A549 (cell line): ENCODE results near the gene BRINP1. TPM values are rescaled to one million over a fixed set of nuclear protein-coding genes. Genes with fewer than 3 reads are reported as not detected.

Experiments
- ATAC-seq, 2 experiments: fragments of 200-7000 bp in 1 of 2; fragments of >200 bp in 1 of 2; cut with Nextera tagmentation in 1 of 2; cut with Tn5 transposase in 1 of 2; 3 replicates each; pipeline versions ENCODE4 v1.8.0 to v1.9.1; 2018 to 2020; ENCODE audit warnings: mild to moderate bottlenecking in 1 of 2, moderate library complexity in 1 of 2
- CTCF ChIA-PET: fragments of 300-600 bp; sonication (Branson Sonifier 250); formaldehyde crosslinking; extraction: SDS; loops from one replicate; lab custom pipeline; 2021; ENCODE audit warnings: antibody characterized with exemption, inconsistent platforms; lab: Yijun Ruan, JAX
- POLR2A ChIA-PET: fragments of 350-600 bp; formaldehyde crosslinking; extraction: SDS; loops from one replicate; lab custom pipeline; 2021; ENCODE audit warnings: antibody characterized with exemption, inconsistent platforms; lab: Yijun Ruan, JAX
- DNase-seq, 2 experiments: peaks; one replicate each; pipeline versions ENCODE4 v3.0.0 to v3.0.0-alpha.2; 2011 to 2016; ENCODE audit warnings: low read depth in 1 of 2, low spot score in 1 of 2
- FAIRE-seq: peaks from 2 replicates; lab custom pipeline; 2011; peaks lifted over from hg19 to GRCh38; lab: Jason Lieb, UNC
- H3K27ac ChIP-seq, 2 experiments: fragments of >200 bp; sonication (Bioruptor Twin); formaldehyde crosslinking; 3 replicates each; pipeline ENCODE4 v1.5.1; 2016 to 2017
- H3K4me1 ChIP-seq: fragments of >200 bp; sonication (Bioruptor Twin); formaldehyde crosslinking; 3 replicates; pipeline ENCODE4 v1.6.1; 2016
- H3K4me2 ChIP-seq: fragments of >200 bp; sonication (Bioruptor Twin); formaldehyde crosslinking; 3 replicates; pipeline ENCODE4 v1.6.1; 2016
- H3K4me3 ChIP-seq: fragments of >200 bp; sonication (Bioruptor Twin); formaldehyde crosslinking; 3 replicates; pipeline ENCODE4 v1.5.1; 2016
- H3K9me3 ChIP-seq: fragments of >200 bp; sonication (Bioruptor Twin); formaldehyde crosslinking; 3 replicates; pipeline ENCODE4 v1.6.1; 2016
- CBX2 ChIP-seq: fragments of 200-600 bp; sonication (generic); IDR thresholded peaks from 2 replicates; pipeline ENCODE4 v1.6.1; 2016; ENCODE audit warnings: low read depth, mild to moderate bottlenecking, borderline replicate concordance
- CBX8 ChIP-seq: fragments of 200-600 bp; sonication (generic); IDR thresholded peaks from 2 replicates; pipeline ENCODE4 v1.6.1; 2016
- CEBPB ChIP-seq, 2 experiments: fragments of >200 bp in 1 of 2; sonication (Bioruptor Twin) in 1 of 2; formaldehyde crosslinking in 1 of 2; IDR thresholded peaks; 2 replicates each; pipeline ENCODE4 v1.6.1; 2012 to 2016
- CHD4 ChIP-seq: fragments of 200-600 bp; sonication (generic); IDR thresholded peaks from 2 replicates; pipeline ENCODE4 v1.6.1; 2016; ENCODE audit warnings: antibody characterized with exemption, mild to moderate bottlenecking, borderline replicate concordance
- EHF ChIP-seq: fragments of 250-450 bp; sonication (Bioruptor Pico); IDR thresholded peaks from 2 replicates; pipeline ENCODE4 v1.5.0; 2020; ENCODE audit warnings: mild to moderate bottlenecking
- EP300 ChIP-seq, 2 experiments: fragments of >200 bp; sonication (Bioruptor Twin); formaldehyde crosslinking; IDR thresholded peaks; 2 replicates in 1 of 2; 3 replicates in 1 of 2; pipeline ENCODE4 v1.6.1; 2016 to 2017
- ESRRA ChIP-seq: fragments of 150-350 bp; IDR thresholded peaks from 2 replicates; pipeline ENCODE4 v1.6.1; 2014; ENCODE audit warnings: mild to moderate bottlenecking, low read length, borderline replicate concordance
- FOSL2 ChIP-seq, 2 experiments: fragments of 450-650 bp in 1 of 2; fragments of >200 bp in 1 of 2; sonication (Bioruptor Twin) in 1 of 2; formaldehyde crosslinking; IDR thresholded peaks; 2 replicates each; pipeline versions ENCODE4 v1.5.0 to v1.6.1; 2016 to 2020; ENCODE audit warnings: mild to moderate bottlenecking in 1 of 2, moderate library complexity in 1 of 2
- FOXS1 ChIP-seq: fragments of 250-450 bp; sonication (Bioruptor Pico); IDR thresholded peaks from 2 replicates; pipeline ENCODE4 v1.5.0; 2020; ENCODE audit warnings: mild to moderate bottlenecking, moderate library complexity
- GATA3 ChIP-seq: IDR thresholded peaks from 2 replicates; pipeline ENCODE4 v1.6.1; 2012; ENCODE audit warnings: borderline replicate concordance
- KDM5A ChIP-seq: fragments of 200-600 bp; sonication (generic); IDR thresholded peaks from 2 replicates; pipeline ENCODE4 v1.6.1; 2016; ENCODE audit warnings: antibody characterized with exemption, mild to moderate bottlenecking
- MAZ ChIP-seq: fragments of 150-350 bp; IDR thresholded peaks from 2 replicates; pipeline ENCODE4 v1.6.1; 2014; ENCODE audit warnings: antibody characterized with exemption, low read depth, low read length, borderline replicate concordance
- MYC ChIP-seq: IDR thresholded peaks from 2 replicates; pipeline ENCODE4 v1.6.1; 2012; ENCODE audit warnings: mild to moderate bottlenecking, inconsistent platforms, low read length, improper control_type of control experiment, borderline replicate concordance
- NPAS2 ChIP-seq: fragments of 250-450 bp; sonication (Bioruptor Pico); IDR thresholded peaks from 2 replicates; pipeline ENCODE4 v1.8.0; 2022; ENCODE audit warnings: mild to moderate bottlenecking, moderate library complexity, borderline replicate concordance
- POLR2A ChIP-seq: IDR thresholded peaks from 2 replicates; pipeline ENCODE4 v1.6.1; 2012; ENCODE audit warnings: mild to moderate bottlenecking, low read length
- RARB ChIP-seq: fragments of 250-450 bp; sonication (Bioruptor Pico); IDR thresholded peaks from 2 replicates; pipeline ENCODE4 v1.8.0; 2021; ENCODE audit warnings: mild to moderate bottlenecking, moderate library complexity
- RFX5 ChIP-seq: fragments of 450-650 bp; IDR thresholded peaks from 2 replicates; pipeline ENCODE4 v1.7.1; 2014; ENCODE audit warnings: antibody characterized with exemption, mild to moderate bottlenecking, moderate library complexity
- RNF2 ChIP-seq: fragments of 200-600 bp; sonication (generic); IDR thresholded peaks from 2 replicates; pipeline ENCODE4 v1.6.1; 2016; ENCODE audit warnings: low read depth, mild to moderate bottlenecking, antibody characterized with exemption, moderate library complexity, borderline replicate concordance
- ZNF302 ChIP-seq: fragments of 250-450 bp; sonication (Bioruptor Pico); IDR thresholded peaks from 2 replicates; pipeline ENCODE4 v1.9.0; 2021; ENCODE audit warnings: inconsistent platforms, mild to moderate bottlenecking, moderate library complexity
- ZSCAN20 ChIP-seq: fragments of 250-450 bp; sonication (Bioruptor Pico); IDR thresholded peaks from 2 replicates; pipeline ENCODE4 v1.8.0; 2022; ENCODE audit warnings: mild to moderate bottlenecking, moderate library complexity
- WGBS: methylation state at CpG from one replicate; pipeline ENCODE4 v1.1.6; 2017; ENCODE audit errors: missing lambda C conversion rate; 5-methylcytosine and 5-hydroxymethylcytosine counted together
- polyA plus RNA-seq, 4 experiments: library from polyadenylated mRNA; depleted of rRNA in 3 of 4; stranded (reverse); fragments of >200 nt; fragmentation: RNase III in 1 of 4; extraction: RNeasy Plus Mini Kit Qiagen cat#74134 plus additional on column Dnase treatment in 1 of 4; gene quantifications; 2 replicates in 3 of 4; 3 replicates in 1 of 4; pipeline ENCODE4 v1.2.3, GENCODE V29; 2011 to 2017
- TF ChIP-seq, protein P1 (sequence below): fragments of 200-600 bp; sonication (generic); IDR thresholded peaks from 2 replicates; pipeline ENCODE4 v1.6.1; 2016; ENCODE audit warnings: antibody characterized with exemption, mild to moderate bottlenecking, moderate library complexity
- TF ChIP-seq, protein P2 (sequence below): fragments of >200 bp; sonication (Bioruptor Twin); formaldehyde crosslinking; IDR thresholded peaks from 3 replicates; pipeline ENCODE4 v1.6.1; 2016
- TF ChIP-seq, protein P3 (sequence below): fragments of 450-650 bp; IDR thresholded peaks from 2 replicates; pipeline ENCODE4 v1.6.1; 2014; ENCODE audit warnings: antibody characterized with exemption
- TF ChIP-seq, protein P4 (sequence below): IDR thresholded peaks from 2 replicates; pipeline ENCODE4 v1.6.1; 2012; ENCODE audit warnings: low read depth, borderline replicate concordance
- TF ChIP-seq, protein P5 (sequence below): fragments of >200 bp; sonication (Bioruptor Twin); formaldehyde crosslinking; IDR thresholded peaks from 3 replicates; pipeline ENCODE4 v1.5.1; 2016

Gene BRINP1
- polyA plus RNA-seq, 2 of the 4 experiments (the other 2 are of a cell fraction), result 0.13 to 0.17 TPM

DNA sequence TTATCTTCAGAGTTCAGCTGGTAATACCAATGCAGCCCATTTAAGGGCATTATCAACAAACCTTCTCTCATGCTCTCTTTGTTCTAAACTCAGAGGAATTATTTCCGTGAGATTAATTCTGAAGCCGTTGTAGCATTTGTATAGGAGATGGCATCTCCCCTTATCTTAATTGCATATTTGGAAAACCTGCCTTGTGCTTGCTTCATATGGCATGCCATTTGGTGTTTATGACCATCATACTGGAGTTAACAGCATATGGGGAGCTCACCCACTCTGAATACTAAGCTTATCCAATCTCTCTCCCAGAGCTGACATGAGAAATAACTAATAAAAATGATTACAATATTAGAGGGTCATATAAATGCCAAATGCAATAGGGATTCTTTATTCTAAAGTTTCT lies 243.2 kb downstream of the BRINP1 start:
- no peak for DNase-seq
- FAIRE-seq, result no peak
- ChIA-PET POLR2A (no interaction called here), CTCF (interaction anchor here (0.6 kb wide), 1 partner anchor 121 kb away, joined by 4 read pairs; no protein-coding TSS in a partner anchor)
- H3K4me1 ChIP-seq, result no peaks in the 10 kb centered on the region
- TF ChIP-seq CBX8 (no peak), RFX5 (no peak), FOXS1 (no peak), ZSCAN20 (CRISPR knock-in tag) (no peak), GATA3 (no peak), CBX2 (no peak), FOSL2 (IDR thresholded peaks at IDR 0.05) (no peak), FOSL2 (CRISPR knock-in tag; IDR thresholded peaks at IDR 0.05) (no peak), CHD4 (no peak), EP300 (IDR thresholded peaks at IDR 0.05) (no peak), ZNF302 (no peak)
- no peak overlapping the region for H3K27ac ChIP-seq
- H3K9me3 ChIP-seq, result no peaks in the 10 kb centered on the region
- 0% methylated on average over 2 of the region's 2 CpGs for WGBS
- no peak overlapping the region for H3K4me2 ChIP-seq
- no peak overlapping the region for H3K4me3 ChIP-seq
- no peak for ATAC-seq

DNA sequence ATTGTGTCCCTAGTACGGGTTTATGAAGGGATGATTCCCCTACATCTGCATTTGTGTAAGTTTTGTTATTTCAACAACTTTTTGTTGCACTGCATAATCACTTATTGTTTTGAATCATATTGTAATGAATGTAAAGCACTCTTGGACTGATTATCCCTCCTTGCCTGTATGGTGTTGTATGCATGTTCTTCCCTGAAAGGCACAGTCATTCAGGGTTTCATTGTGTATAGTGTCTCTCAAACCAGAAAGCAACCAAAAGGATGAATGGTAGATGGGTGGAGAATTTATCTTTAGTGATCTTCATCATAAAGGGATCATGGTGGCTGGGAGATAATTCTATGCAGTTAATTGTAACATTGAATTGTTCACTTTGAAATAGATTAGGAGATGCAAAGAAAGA lies 247.3 kb downstream of the BRINP1 start:
- ATAC-seq, result no peak
- 4% methylated on average over 1 of the region's 1 CpG for WGBS
- H3K27ac ChIP-seq, result no peak overlapping the region
- FAIRE-seq, result no peak
- no peak overlapping the region for H3K4me3 ChIP-seq
- no peak overlapping the region for H3K4me2 ChIP-seq
- TF ChIP-seq CEBPB (IDR thresholded peaks at IDR 0.05) (no peak), MYC (no peak), CBX2 (no peak), ZNF302 (no peak), CBX8 (no peak), NPAS2 (CRISPR knock-in tag) (no peak), RARB (no peak), POLR2A (no peak), MAZ (no peak), ESRRA (no peak), KDM5A (no peak), EHF (CRISPR knock-in tag) (no peak), RNF2 (no peak)
- TF ChIP-seq, protein P1, sequence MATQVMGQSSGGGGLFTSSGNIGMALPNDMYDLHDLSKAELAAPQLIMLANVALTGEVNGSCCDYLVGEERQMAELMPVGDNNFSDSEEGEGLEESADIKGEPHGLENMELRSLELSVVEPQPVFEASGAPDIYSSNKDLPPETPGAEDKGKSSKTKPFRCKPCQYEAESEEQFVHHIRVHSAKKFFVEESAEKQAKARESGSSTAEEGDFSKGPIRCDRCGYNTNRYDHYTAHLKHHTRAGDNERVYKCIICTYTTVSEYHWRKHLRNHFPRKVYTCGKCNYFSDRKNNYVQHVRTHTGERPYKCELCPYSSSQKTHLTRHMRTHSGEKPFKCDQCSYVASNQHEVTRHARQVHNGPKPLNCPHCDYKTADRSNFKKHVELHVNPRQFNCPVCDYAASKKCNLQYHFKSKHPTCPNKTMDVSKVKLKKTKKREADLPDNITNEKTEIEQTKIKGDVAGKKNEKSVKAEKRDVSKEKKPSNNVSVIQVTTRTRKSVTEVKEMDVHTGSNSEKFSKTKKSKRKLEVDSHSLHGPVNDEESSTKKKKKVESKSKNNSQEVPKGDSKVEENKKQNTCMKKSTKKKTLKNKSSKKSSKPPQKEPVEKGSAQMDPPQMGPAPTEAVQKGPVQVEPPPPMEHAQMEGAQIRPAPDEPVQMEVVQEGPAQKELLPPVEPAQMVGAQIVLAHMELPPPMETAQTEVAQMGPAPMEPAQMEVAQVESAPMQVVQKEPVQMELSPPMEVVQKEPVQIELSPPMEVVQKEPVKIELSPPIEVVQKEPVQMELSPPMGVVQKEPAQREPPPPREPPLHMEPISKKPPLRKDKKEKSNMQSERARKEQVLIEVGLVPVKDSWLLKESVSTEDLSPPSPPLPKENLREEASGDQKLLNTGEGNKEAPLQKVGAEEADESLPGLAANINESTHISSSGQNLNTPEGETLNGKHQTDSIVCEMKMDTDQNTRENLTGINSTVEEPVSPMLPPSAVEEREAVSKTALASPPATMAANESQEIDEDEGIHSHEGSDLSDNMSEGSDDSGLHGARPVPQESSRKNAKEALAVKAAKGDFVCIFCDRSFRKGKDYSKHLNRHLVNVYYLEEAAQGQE, result no peak
- TF ChIP-seq, protein P2, sequence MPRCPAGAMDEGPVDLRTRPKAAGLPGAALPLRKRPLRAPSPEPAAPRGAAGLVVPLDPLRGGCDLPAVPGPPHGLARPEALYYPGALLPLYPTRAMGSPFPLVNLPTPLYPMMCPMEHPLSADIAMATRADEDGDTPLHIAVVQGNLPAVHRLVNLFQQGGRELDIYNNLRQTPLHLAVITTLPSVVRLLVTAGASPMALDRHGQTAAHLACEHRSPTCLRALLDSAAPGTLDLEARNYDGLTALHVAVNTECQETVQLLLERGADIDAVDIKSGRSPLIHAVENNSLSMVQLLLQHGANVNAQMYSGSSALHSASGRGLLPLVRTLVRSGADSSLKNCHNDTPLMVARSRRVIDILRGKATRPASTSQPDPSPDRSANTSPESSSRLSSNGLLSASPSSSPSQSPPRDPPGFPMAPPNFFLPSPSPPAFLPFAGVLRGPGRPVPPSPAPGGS, result no peak
- TF ChIP-seq, protein P3, sequence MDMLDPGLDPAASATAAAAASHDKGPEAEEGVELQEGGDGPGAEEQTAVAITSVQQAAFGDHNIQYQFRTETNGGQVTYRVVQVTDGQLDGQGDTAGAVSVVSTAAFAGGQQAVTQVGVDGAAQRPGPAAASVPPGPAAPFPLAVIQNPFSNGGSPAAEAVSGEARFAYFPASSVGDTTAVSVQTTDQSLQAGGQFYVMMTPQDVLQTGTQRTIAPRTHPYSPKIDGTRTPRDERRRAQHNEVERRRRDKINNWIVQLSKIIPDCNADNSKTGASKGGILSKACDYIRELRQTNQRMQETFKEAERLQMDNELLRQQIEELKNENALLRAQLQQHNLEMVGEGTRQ, result no peak
- TF ChIP-seq, protein P4, sequence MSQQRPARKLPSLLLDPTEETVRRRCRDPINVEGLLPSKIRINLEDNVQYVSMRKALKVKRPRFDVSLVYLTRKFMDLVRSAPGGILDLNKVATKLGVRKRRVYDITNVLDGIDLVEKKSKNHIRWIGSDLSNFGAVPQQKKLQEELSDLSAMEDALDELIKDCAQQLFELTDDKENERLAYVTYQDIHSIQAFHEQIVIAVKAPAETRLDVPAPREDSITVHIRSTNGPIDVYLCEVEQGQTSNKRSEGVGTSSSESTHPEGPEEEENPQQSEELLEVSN, result no peak
- TF ChIP-seq, protein P5, sequence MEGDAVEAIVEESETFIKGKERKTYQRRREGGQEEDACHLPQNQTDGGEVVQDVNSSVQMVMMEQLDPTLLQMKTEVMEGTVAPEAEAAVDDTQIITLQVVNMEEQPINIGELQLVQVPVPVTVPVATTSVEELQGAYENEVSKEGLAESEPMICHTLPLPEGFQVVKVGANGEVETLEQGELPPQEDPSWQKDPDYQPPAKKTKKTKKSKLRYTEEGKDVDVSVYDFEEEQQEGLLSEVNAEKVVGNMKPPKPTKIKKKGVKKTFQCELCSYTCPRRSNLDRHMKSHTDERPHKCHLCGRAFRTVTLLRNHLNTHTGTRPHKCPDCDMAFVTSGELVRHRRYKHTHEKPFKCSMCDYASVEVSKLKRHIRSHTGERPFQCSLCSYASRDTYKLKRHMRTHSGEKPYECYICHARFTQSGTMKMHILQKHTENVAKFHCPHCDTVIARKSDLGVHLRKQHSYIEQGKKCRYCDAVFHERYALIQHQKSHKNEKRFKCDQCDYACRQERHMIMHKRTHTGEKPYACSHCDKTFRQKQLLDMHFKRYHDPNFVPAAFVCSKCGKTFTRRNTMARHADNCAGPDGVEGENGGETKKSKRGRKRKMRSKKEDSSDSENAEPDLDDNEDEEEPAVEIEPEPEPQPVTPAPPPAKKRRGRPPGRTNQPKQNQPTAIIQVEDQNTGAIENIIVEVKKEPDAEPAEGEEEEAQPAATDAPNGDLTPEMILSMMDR, result no peak
- TF ChIP-seq, all 56 proteins: peak for 0
- no peak for DNase-seq
- Histone ChIP-seq H3K9me3 (no peaks in the 10 kb centered on the region), H3K4me1 (no peaks in the 10 kb centered on the region)
- POLR2A ChIA-PET, result no interaction called here
- CTCF ChIA-PET, result no interaction called here
